Tibial nerve (tissue), 3 donors: Measurements from ENCODE around the gene SCGN.

Source experiments
- CTCF ChIP-seq, 5 experiments: fragments of 200-600 bp in 3 of 5; fragments of 450-650 bp in 2 of 5; sonication (generic) in 3 of 5; IDR thresholded peaks; one replicate each; pipeline ENCODE4 v1.5.1; 2016 to 2019; ENCODE audit warnings: antibody characterized with exemption in 5 of 5, mild to moderate bottlenecking in 3 of 5, moderate library complexity in 2 of 5
- POLR2A ChIP-seq, 2 donors: fragments of 450-650 bp; IDR thresholded peaks; one replicate each; pipeline ENCODE4 v1.6.1; 2017; ENCODE audit warnings: antibody characterized with exemption in 2 of 2, mild to moderate bottlenecking in 2 of 2, moderate library complexity in 2 of 2

- TF ChIP-seq CTCF (IDR thresholded peaks at IDR 0.05), result no peak
- TF ChIP-seq POLR2A (IDR thresholded peaks at IDR 0.05), result no peak
Observed at GRCh38 chr6:25682324-25682723, 30.3 kb downstream of the SCGN start.
